Measurements from ENCODE around the gene E4F1. TPM values are rescaled to one million over a fixed set of nuclear protein-coding genes. Genes with fewer than 3 reads are reported as not detected.

E4F1 gene
- total and polyA plus RNA-seq, 2 of the 13 experiments (the other 11 are each of a cell fraction or from before 2014, with no cell fraction given): 13.8 to 19.5 TPM

DNA sequence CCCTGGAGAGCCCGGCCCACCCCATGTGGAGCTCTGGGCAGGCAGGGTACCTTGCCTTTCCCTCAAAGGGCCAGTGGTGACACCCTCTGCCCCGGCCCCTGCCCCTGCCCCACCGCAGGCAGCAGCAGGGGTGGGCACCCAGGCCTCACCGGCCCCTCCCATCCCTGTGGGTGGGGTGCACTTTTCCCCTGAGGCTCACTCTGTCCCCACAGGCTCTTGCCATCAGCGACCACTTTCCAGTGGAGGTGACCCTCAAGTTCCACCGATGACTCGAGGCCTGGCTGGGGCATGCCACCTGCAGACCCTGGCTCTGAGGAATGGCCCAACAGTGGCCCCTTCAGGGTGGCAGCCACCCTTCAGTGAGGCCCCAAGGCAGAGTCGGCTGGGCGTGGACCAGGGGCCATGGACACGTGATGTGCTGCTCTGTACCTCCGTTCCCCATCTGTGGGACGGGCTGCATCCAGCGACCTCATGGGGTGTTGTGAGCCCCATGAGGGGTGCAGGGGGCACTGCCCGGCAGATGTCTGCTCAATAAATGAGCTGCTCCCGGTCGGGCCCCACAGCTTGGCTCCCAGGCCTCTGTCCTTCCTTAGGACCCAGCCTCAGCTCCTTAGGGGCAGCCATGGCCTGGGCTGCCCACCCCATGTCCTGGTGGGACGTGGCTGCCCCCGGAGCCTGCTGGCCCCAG lies 14.9 kb downstream of the E4F1 start (continued):
- TF ChIP-seq, protein P1, sequence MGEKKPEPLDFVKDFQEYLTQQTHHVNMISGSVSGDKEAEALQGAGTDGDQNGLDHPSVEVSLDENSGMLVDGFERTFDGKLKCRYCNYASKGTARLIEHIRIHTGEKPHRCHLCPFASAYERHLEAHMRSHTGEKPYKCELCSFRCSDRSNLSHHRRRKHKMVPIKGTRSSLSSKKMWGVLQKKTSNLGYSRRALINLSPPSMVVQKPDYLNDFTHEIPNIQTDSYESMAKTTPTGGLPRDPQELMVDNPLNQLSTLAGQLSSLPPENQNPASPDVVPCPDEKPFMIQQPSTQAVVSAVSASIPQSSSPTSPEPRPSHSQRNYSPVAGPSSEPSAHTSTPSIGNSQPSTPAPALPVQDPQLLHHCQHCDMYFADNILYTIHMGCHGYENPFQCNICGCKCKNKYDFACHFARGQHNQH (CRISPR knock-in tag; IDR thresholded peaks at IDR 0.05): no peak
- TF ChIP-seq ZNF17 (CRISPR knock-in tag; IDR thresholded peaks at IDR 0.05): no peak
- TF ChIP-seq SIX1 (CRISPR knock-in tag; IDR thresholded peaks at IDR 0.05; ENCODE audit: borderline replicate concordance): no peak
- TF ChIP-seq, protein P2, sequence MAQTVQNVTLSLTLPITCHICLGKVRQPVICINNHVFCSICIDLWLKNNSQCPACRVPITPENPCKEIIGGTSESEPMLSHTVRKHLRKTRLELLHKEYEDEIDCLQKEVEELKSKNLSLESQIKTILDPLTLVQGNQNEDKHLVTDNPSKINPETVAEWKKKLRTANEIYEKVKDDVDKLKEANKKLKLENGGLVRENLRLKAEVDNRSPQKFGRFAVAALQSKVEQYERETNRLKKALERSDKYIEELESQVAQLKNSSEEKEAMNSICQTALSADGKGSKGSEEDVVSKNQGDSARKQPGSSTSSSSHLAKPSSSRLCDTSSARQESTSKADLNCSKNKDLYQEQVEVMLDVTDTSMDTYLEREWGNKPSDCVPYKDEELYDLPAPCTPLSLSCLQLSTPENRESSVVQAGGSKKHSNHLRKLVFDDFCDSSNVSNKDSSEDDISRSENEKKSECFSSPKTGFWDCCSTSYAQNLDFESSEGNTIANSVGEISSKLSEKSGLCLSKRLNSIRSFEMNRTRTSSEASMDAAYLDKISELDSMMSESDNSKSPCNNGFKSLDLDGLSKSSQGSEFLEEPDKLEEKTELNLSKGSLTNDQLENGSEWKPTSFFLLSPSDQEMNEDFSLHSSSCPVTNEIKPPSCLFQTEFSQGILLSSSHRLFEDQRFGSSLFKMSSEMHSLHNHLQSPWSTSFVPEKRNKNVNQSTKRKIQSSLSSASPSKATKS (CRISPR knock-in tag; IDR thresholded peaks at IDR 0.05): no peak
- TF ChIP-seq, protein P3, sequence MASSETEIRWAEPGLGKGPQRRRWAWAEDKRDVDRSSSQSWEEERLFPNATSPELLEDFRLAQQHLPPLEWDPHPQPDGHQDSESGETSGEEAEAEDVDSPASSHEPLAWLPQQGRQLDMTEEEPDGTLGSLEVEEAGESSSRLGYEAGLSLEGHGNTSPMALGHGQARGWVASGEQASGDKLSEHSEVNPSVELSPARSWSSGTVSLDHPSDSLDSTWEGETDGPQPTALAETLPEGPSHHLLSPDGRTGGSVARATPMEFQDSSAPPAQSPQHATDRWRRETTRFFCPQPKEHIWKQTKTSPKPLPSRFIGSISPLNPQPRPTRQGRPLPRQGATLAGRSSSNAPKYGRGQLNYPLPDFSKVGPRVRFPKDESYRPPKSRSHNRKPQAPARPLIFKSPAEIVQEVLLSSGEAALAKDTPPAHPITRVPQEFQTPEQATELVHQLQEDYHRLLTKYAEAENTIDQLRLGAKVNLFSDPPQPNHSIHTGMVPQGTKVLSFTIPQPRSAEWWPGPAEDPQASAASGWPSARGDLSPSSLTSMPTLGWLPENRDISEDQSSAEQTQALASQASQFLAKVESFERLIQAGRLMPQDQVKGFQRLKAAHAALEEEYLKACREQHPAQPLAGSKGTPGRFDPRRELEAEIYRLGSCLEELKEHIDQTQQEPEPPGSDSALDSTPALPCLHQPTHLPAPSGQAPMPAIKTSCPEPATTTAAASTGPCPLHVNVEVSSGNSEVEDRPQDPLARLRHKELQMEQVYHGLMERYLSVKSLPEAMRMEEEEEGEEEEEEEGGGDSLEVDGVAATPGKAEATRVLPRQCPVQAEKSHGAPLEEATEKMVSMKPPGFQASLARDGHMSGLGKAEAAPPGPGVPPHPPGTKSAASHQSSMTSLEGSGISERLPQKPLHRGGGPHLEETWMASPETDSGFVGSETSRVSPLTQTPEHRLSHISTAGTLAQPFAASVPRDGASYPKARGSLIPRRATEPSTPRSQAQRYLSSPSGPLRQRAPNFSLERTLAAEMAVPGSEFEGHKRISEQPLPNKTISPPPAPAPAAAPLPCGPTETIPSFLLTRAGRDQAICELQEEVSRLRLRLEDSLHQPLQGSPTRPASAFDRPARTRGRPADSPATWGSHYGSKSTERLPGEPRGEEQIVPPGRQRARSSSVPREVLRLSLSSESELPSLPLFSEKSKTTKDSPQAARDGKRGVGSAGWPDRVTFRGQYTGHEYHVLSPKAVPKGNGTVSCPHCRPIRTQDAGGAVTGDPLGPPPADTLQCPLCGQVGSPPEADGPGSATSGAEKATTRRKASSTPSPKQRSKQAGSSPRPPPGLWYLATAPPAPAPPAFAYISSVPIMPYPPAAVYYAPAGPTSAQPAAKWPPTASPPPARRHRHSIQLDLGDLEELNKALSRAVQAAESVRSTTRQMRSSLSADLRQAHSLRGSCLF (CRISPR knock-in tag; IDR thresholded peaks at IDR 0.05; ENCODE audit: borderline replicate concordance): no peak
- no peak for TF ChIP-seq ZNF30 (CRISPR knock-in tag; IDR thresholded peaks at IDR 0.05)
- TF ChIP-seq ZNF253 (CRISPR knock-in tag; IDR thresholded peaks at IDR 0.05; ENCODE audit: borderline replicate concordance): no peak
- peak; percentile 1 for TF ChIP-seq HOXA3 (CRISPR knock-in tag; IDR thresholded peaks at IDR 0.05)
- TF ChIP-seq ARNT2 (CRISPR knock-in tag; IDR thresholded peaks at IDR 0.05; ENCODE audit: low read depth): no peak
- TF ChIP-seq, protein P4, sequence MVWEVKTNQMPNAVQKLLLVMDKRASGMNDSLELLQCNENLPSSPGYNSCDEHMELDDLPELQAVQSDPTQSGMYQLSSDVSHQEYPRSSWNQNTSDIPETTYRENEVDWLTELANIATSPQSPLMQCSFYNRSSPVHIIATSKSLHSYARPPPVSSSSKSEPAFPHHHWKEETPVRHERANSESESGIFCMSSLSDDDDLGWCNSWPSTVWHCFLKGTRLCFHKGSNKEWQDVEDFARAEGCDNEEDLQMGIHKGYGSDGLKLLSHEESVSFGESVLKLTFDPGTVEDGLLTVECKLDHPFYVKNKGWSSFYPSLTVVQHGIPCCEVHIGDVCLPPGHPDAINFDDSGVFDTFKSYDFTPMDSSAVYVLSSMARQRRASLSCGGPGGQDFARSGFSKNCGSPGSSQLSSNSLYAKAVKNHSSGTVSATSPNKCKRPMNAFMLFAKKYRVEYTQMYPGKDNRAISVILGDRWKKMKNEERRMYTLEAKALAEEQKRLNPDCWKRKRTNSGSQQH (CRISPR knock-in tag; IDR thresholded peaks at IDR 0.05; ENCODE audit: low read depth): no peak
- TF ChIP-seq CEBPB (IDR thresholded peaks at IDR 0.05; ENCODE audit: borderline replicate concordance, low read depth, low read length): no peak
- TF ChIP-seq ZBTB3 (CRISPR knock-in tag; IDR thresholded peaks at IDR 0.05; ENCODE audit: borderline replicate concordance, low read depth): no peak
- TF ChIP-seq, protein P5, sequence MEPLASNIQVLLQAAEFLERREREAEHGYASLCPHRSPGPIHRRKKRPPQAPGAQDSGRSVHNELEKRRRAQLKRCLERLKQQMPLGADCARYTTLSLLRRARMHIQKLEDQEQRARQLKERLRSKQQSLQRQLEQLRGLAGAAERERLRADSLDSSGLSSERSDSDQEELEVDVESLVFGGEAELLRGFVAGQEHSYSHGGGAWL (CRISPR knock-in tag; IDR thresholded peaks at IDR 0.05): no peak
- no peak for TF ChIP-seq MEIS2 (CRISPR knock-in tag; IDR thresholded peaks at IDR 0.05)
- TF ChIP-seq, protein P6, sequence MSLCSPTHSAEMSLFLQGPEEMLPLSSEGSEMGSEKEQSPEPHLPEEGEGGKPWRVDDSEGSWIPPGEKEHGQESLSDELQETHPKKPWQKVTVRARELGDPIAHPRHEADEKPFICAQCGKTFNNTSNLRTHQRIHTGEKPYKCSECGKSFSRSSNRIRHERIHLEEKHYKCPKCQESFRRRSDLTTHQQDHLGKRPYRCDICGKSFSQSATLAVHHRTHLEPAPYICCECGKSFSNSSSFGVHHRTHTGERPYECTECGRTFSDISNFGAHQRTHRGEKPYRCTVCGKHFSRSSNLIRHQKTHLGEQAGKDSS (CRISPR knock-in tag; IDR thresholded peaks at IDR 0.05; ENCODE audit: borderline replicate concordance, low read depth): no peak
- TF ChIP-seq ZNF225 (CRISPR knock-in tag; IDR thresholded peaks at IDR 0.05): no peak
- no peak for TF ChIP-seq SIN3B (IDR thresholded peaks at IDR 0.05; ENCODE audit: low read length)
- TF ChIP-seq RBM39 (IDR thresholded peaks at IDR 0.05; ENCODE audit: low read depth, low read length, poor library complexity, severe bottlenecking): peak; percentile 78
